Breast epithelium (tissue), 4 donors: ENCODE measurements around the gene MUC2. TPM values are rescaled to one million over a fixed set of nuclear protein-coding genes. Genes with fewer than 3 reads are reported as not detected.
"Not testable (repeated sequence)": the region's sequence is repeated elsewhere in the genome, so short reads cannot be mapped to it uniquely, and the experiment has no call there.

Source experiments
- DNase-seq, 2 donors: peaks; one replicate each; pipeline ENCODE4 v3.0.0-alpha.2; 2019; ENCODE audit warnings: low spot score in 2 of 2
- H3K27ac ChIP-seq, 2 donors: fragments of 200-600 bp; sonication (generic) in 1 of 2; one replicate each; pipeline ENCODE4 v1.5.1; 2016 to 2019; ENCODE audit warnings: mild to moderate bottlenecking in 1 of 2
- H3K27me3 ChIP-seq, 2 donors: fragments of 200-600 bp; sonication (generic) in 1 of 2; one replicate each; pipeline versions ENCODE4 v1.5.1 to v1.6.0; 2017 to 2019; ENCODE audit warnings: control low read depth in 1 of 2, mild to moderate bottlenecking in 1 of 2
- H3K36me3 ChIP-seq: fragments of 200-600 bp; one replicate; pipeline ENCODE4 v1.5.1; 2019
- H3K4me1 ChIP-seq, 2 donors: fragments of 200-600 bp; sonication (generic); one replicate each; pipeline ENCODE4 v1.5.1; 2016 to 2019; ENCODE audit warnings: control low read depth in 1 of 2
- H3K4me3 ChIP-seq, 3 donors: fragments of 200-600 bp; sonication (generic); 1 replicate in 2 of 3; 2 replicates in 1 of 3; pipeline ENCODE4 v1.5.1; 2016 to 2019; ENCODE audit warnings: mild to moderate bottlenecking in 3 of 3, moderate library complexity in 2 of 3
- H3K9me3 ChIP-seq, 2 donors: fragments of 200-600 bp; sonication (generic) in 1 of 2; one replicate each; pipeline ENCODE4 v1.5.1; 2016 to 2019; ENCODE audit warnings: control low read depth in 1 of 2
- CTCF ChIP-seq, 3 donors: fragments of 450-650 bp; IDR thresholded peaks; one replicate each; pipeline ENCODE4 v1.5.1; 2016 to 2017; ENCODE audit warnings: antibody characterized with exemption in 3 of 3, mild to moderate bottlenecking in 3 of 3, moderate library complexity in 3 of 3
- POLR2A ChIP-seq: fragments of 450-650 bp; IDR thresholded peaks from one replicate; pipeline ENCODE4 v1.6.1; 2016; ENCODE audit warnings: antibody characterized with exemption, mild to moderate bottlenecking, moderate library complexity
- POLR2AphosphoS5 ChIP-seq, 3 donors: sonication (generic); formaldehyde crosslinking; IDR thresholded peaks; one replicate each; pipeline ENCODE4 v1.6.1; 2017; ENCODE audit warnings: antibody characterized with exemption in 3 of 3
- intact Hi-C: fragments of 100-400 bp; cut with DNase I; formaldehyde crosslinking; loops from one replicate; pipeline ENCODE4 v1.15.1; 2023; ENCODE audit warnings: low total_unique reads
- total RNA-seq, 3 donors: library from RNA; depleted of rRNA; stranded (reverse); fragments of >200 nt; gene quantifications; one replicate each; pipeline ENCODE4 v1.1.0, GENCODE V29; 2016

Gene MUC2
- total RNA-seq, 3 donors from 2014 or later = 0.66 TPM; not detected in 2

- DNase-seq = no peak
- peaks cover 0 to 31% of the 10 kb centered on the region in 2 donors for H3K27me3 ChIP-seq
- intact Hi-C loops = no loop called here
These were observed 37.0 kb downstream of the MUC2 start for GRCh38 chr11:1111545-1112212.

GRCh38 chr11:1112351-1113191, 37.9 kb downstream of the MUC2 start:
- intact Hi-C loops = no loop called here

More at GRCh38 chr11:1111545-1112212, 37.0 kb downstream of the MUC2 start:
- no peaks in the 10 kb centered on the region for H3K4me1 ChIP-seq
- no peak overlapping the region for H3K4me3 ChIP-seq
- no peaks in the 10 kb centered on the region for H3K36me3 ChIP-seq
- no peaks in the 10 kb centered on the region for H3K9me3 ChIP-seq
- H3K27ac ChIP-seq = no peak overlapping the region
- TF ChIP-seq CTCF (IDR thresholded peaks at IDR 0.05) (no peak), POLR2AphosphoS5 (IDR thresholded peaks at IDR 0.05) (no peak), POLR2A (no peak)

GRCh38 chr11:1113405-1114201, 38.9 kb downstream of the MUC2 start:
- H3K9me3 ChIP-seq = no peaks in the 10 kb centered on the region
- H3K4me1 ChIP-seq = no peaks in the 10 kb centered on the region
- H3K27me3 ChIP-seq = peaks cover 0 to 17% of the 10 kb centered on the region in 2 donors
- DNase-seq = no peak
- intact Hi-C loops = no loop called here
- TF ChIP-seq CTCF (IDR thresholded peaks at IDR 0.05) (no peak), POLR2A (no peak), POLR2AphosphoS5 (IDR thresholded peaks at IDR 0.05) (no peak)
- no peaks in the 10 kb centered on the region for H3K36me3 ChIP-seq
- H3K27ac ChIP-seq = no peak overlapping the region
- no peak overlapping the region for H3K4me3 ChIP-seq

More at GRCh38 chr11:1112351-1113191, 37.9 kb downstream of the MUC2 start:
- Histone ChIP-seq H3K27ac (no peak overlapping the region), H3K4me3 (no peak overlapping the region), H3K36me3 (no peaks in the 10 kb centered on the region), H3K4me1 (no peaks in the 10 kb centered on the region), H3K27me3 (peaks cover 0 to 24% of the 10 kb centered on the region in 2 donors), H3K9me3 (no peaks in the 10 kb centered on the region)
- DNase-seq = no peak
- no peak for TF ChIP-seq POLR2A
- no peak for TF ChIP-seq POLR2AphosphoS5 (IDR thresholded peaks at IDR 0.05)
- no peak for TF ChIP-seq CTCF (IDR thresholded peaks at IDR 0.05)

GRCh38 chr11:1115292-1115691, 40.6 kb downstream of the MUC2 start:
- intact Hi-C loops, H3K27ac ChIP-seq, H3K9me3 ChIP-seq, H3K4me3 ChIP-seq, H3K36me3 ChIP-seq, H3K4me1 ChIP-seq, DNase-seq: not testable (repeated sequence)
- peaks cover 0 to 19% of the 10 kb centered on the region in 2 donors for H3K27me3 ChIP-seq

GRCh38 chr11:1116104-1116503, 41.4 kb downstream of the MUC2 start:
- Histone ChIP-seq H3K36me3 (no peaks in the 10 kb centered on the region), H3K27ac (no peak overlapping the region), H3K9me3 (no peaks in the 10 kb centered on the region), H3K4me1 (no peaks in the 10 kb centered on the region), H3K27me3 (peaks cover 0 to 27% of the 10 kb centered on the region in 2 donors), H3K4me3 (no peak overlapping the region)
- TF ChIP-seq POLR2A (no peak), CTCF (IDR thresholded peaks at IDR 0.05) (no peak), POLR2AphosphoS5 (IDR thresholded peaks at IDR 0.05) (no peak)
- intact Hi-C loops = no loop called here
- DNase-seq = no peak
